Measurements from ENCODE around the gene CLIP2. TPM values are rescaled to one million over a fixed set of nuclear protein-coding genes. Genes with fewer than 3 reads are reported as not detected.

CLIP2 gene
- total RNA-seq, 1 experiment from 2014 or later: 29.1 TPM

DNA sequence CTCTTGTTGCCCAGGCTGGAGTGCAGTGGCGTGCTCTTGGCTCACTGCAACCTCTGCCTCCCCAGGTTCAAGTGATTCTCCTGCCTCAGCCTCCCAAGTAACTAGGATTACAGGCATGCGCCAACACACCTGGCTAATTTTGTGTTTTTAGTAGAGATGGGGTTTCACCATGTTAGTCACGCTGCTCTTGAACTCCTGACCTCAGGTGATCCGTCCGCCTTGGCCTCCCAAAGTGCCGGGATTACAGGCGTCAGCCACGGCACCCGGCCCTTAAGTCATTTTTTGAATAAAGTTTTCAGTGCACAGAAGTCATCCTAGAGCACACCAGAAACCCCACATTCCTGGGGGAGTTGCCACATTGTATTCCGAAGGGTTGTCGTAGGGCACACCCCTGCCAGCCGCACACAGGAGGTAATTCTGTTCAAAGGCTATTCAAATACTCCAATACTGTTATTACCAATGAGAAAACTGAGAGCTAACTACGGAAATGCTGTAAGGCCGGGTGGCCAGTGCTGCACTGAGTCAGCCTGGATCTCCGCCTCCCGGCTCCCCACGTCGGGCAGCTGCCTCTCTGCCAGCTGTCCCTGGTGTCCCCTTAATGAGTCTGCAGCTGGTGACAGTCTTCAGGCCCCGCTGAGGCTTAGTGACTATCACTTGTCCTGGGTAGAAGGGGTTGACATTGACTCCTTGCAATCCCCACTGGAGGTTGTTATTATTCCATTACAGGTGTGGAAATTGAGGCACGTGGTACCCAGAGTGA, 26.4 kb upstream of the CLIP2 start:
- H3K27ac ChIP-seq: peak overlapping the region; percentile 80
- H3K9me3 ChIP-seq (replicated peaks): no peaks in the 10 kb centered on the region
- no peaks in the 10 kb centered on the region for H3K36me3 ChIP-seq
- H3K27me3 ChIP-seq: no peaks in the 10 kb centered on the region
- H3K4me3 ChIP-seq: peak overlapping the region; percentile 0; the same call in 1 of the 2 replicates
- DNase-seq: peak; percentile 95 to 97
- H3K4me1 ChIP-seq: peaks cover 15% of the 10 kb centered on the region

DNA sequence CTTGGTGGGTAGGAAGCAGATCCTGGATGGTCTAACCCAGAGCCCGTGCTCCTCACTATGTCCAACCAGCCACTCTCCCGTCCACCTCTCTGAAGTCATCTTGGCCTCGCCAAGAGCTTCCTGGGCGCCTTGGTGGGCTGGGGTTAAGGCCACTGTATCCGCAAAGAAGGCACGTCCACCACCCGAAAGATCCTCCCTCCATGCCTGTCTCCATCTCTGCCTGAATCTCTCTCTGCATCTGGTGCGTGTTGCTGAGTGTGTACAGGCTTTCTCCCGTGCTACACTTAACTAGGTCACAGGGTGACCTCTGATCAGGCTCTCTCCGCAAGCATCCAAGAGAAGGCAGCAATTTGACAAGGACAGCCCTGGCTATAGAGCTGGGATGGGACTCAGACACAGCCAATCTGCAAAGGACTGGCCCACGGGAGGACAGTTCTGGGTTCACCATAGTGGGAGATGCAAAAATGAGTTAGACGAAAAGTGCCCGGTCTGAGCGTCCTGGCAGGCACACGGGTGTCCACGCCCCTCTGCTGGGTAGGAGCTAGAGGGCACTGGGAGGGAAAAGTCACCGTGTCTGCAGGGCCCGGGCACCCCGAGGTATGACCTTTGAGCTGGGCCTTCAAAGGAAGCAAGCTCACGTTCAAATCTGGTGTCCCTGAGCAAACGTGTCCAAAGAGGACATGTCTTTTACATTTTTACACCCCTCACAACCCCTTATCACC, 25.6 kb upstream of the CLIP2 start:
- H3K36me3 ChIP-seq: no peaks in the 10 kb centered on the region
- peaks cover 15% of the 10 kb centered on the region for H3K4me1 ChIP-seq
- no peak for DNase-seq
- no peaks in the 10 kb centered on the region for H3K9me3 ChIP-seq (replicated peaks)
- H3K4me3 ChIP-seq: no peak overlapping the region
- peak overlapping the region; percentile 80 for H3K27ac ChIP-seq
- H3K27me3 ChIP-seq: no peaks in the 10 kb centered on the region

DNA sequence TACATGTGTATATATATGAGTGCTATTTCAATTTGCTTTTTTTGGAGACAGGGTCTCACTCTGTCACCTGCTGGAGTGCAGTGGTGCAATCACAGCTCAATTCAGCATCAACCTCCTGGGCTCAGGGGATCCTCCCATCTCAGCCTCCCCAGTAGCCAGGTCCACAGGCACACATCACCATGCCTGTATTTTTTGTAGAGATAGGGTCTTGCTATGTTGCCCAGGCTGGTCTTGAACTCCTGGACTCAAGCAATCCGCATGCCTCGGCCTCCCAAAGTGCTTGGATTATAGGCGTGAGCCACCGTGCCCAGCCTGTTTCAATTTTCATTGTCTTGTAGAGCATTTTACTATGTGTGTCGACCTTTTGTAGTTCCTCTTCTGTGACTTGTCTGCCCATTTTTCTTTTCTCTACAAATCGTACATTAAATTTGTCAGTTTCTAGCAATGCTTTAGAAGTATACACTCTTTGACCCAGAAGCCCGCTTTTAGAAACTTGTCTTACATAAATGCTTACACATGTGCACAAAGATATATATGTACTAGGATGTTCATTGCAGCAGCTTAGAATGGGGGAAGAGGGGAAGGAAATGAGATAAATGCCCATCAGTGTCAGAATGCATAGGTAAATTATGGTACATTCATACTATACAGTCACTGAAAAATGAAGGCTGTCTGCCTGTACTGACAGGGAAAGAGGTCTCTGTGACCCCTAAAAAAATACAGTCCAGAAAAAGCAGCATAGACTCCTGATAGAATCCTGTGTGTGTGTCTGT, 22.8 kb upstream of the CLIP2 start:
- Histone ChIP-seq H3K4me1 (peaks cover 23% of the 10 kb centered on the region), H3K4me3 (no peak overlapping the region), H3K27me3 (no peaks in the 10 kb centered on the region), H3K9me3 (replicated peaks) (no peaks in the 10 kb centered on the region), H3K36me3 (no peaks in the 10 kb centered on the region), H3K27ac (no peak overlapping the region)
- no peak for DNase-seq

DNA sequence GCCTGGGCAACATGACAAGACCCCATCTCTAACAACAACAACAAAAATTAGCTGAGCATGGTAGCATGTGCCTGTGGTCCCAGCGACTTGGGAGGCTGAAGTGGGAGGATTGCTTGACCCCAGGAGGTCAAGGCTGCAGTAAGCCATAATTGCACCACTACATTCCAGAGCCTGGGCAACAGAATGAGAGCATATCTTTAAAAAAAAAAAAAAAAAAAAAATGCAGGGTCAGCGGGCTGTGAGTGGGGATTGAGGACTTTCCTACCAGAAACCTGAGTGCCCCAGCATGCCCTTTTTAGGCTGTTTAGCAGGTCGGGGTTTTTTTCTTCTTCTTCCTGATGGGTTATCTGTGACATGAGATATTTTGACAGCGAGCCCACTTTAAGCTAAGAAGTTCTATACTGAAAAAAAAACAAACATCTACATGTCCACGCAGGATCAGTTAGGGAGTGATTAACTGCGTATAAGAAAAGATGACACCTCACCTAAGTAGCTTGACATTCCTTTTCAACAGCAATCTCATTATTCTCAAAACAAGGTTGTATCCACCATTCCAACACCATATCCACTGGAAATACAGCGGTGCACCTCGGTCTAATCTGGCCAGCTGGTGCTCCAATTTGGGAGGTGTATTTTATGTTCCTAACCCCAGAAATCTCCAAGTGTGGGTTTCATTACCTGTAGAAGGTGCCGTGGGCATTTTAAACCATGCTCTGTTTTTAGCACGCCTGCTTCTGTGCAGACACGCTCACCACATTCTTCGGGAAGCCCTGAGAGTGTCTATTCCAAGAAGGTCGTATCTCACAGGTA, 21.2 kb upstream of the CLIP2 start:
- Histone ChIP-seq H3K4me3 (no peak overlapping the region), H3K4me1 (peaks cover 26% of the 10 kb centered on the region), H3K9me3 (replicated peaks) (no peaks in the 10 kb centered on the region), H3K36me3 (no peaks in the 10 kb centered on the region), H3K27me3 (no peaks in the 10 kb centered on the region), H3K27ac (no peak overlapping the region)
- DNase-seq: no peak

DNA sequence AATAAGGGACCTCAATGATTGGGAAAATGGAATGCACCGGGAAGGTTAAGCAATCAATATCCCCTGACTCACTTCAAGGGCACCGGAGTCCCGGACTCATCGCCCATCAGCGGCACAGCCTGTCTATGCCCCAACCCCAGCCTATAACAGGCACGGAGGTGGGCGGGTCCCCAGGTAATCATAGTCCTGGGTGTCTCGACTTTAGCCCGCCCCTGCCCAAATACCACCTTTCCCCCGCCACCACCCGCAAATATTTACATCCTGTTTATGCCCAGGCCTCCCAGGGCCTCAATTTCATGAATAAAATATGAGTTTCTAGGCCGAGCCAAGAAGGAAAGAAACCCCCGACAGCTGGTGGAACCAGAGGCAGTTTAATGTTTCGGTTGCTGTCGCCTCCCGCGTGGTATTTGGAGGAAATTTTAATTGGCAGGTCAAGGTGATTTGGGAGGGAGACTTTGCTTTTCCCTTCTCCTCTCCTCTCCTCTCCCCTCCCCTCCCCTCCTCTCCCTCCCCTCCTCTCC, 19.4 kb upstream of the CLIP2 start:
- Histone ChIP-seq H3K9me3 (replicated peaks) (no peaks in the 10 kb centered on the region), H3K4me3 (peak overlapping the region; percentile 57), H3K27me3 (no peaks in the 10 kb centered on the region), H3K27ac (peak overlapping the region; percentile 61), H3K4me1 (peaks cover 27% of the 10 kb centered on the region), H3K36me3 (no peaks in the 10 kb centered on the region)
- DNase-seq: peak; percentile 91 to 95

DNA sequence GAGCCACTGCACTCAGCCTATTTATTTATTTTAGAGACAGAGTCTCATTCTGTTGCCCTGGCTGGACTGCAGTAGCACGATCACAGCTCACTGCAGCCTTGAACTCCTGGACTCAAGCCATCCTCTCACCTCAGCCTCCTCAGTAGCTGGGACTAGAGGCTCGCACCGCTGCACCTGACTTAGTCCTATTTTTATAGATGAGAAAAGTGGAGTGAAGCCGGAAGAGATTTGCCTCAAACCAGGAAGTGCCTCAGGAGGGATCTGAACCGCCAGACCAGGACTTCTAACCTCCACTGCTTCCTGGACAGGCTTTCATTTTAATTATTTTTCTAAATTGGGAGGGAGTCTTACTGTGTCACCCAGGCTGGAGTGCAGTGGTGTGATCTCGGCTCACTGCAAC, 17.5 kb upstream of the CLIP2 start:
- no peak overlapping the region for H3K4me3 ChIP-seq
- H3K27ac ChIP-seq: peak overlapping the region; percentile 67
- no peaks in the 10 kb centered on the region for H3K27me3 ChIP-seq
- H3K36me3 ChIP-seq: no peaks in the 10 kb centered on the region
- H3K9me3 ChIP-seq (replicated peaks): no peaks in the 10 kb centered on the region
- H3K4me1 ChIP-seq: peaks cover 40% of the 10 kb centered on the region
- no peak for DNase-seq

DNA sequence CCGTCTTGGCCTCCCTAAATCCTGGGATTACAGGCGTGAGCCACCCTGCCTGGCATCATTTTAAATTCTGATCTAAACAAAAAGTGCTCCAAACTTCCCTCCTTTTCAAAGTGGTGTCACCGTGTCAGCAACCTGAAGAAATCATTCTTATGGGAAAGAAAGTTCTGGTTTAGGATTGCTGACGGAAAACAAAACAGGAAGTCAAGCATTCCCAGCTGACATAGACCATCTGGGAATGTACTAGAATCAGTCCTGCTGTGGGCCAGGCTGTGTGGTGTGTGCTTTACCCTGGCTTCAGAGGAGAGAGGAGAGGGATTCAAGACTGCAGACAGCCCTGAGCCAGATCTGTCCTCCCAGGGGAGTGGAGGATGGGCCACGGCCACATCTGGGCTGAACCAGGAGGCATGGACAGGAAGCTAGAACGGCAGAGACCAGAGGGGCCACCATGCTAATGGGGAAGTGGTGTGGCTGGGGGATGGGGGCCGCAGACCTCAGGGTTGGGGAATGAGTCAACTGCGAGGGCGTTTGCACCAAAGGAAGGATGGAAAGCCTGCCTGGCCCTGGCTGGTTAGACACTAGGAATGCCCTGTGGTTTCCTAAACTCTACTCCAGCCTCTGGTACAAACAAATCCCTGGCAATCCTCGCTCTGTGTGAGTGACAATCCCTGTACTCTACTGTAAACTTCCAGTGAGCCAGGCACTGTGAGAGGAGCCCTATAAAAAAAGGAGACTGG, 16.7 kb upstream of the CLIP2 start:
- H3K4me3 ChIP-seq: no peak overlapping the region
- peak; percentile 87 to 91 for DNase-seq

DNA sequence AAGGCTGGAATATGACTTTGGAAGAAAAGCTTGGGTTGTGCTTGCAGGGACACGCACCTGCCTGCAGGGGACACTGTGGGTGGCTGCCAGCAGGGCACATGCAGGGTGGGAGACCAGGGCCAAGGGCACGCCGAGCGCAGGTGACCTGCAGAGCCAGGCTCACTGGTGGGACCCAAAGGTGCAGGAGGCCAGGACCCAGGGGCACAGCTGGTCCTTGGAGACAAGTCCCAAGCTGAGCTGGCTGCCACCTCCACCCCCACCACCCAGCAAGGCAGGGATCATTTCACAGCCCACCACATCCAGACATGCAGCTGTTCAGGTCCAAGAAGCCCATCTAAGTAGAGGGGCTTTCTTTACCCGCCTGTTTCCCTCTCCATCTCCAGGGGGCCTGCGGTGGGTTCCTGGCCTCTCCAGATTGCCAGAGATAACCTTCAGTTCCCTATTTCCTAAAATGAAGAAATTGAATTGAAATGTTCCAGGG, 13.8 kb upstream of the CLIP2 start:
- peak overlapping the region; percentile 40 for H3K27ac ChIP-seq
- peaks cover 42% of the 10 kb centered on the region for H3K4me1 ChIP-seq
- H3K36me3 ChIP-seq: no peaks in the 10 kb centered on the region
- no peaks in the 10 kb centered on the region for H3K9me3 ChIP-seq (replicated peaks)
- H3K27me3 ChIP-seq: no peaks in the 10 kb centered on the region
- DNase-seq: peak; percentile 78 to 83
- peak overlapping the region; percentile 5; the same call in 1 of the 2 replicates for H3K4me3 ChIP-seq

More for the DNA sequence above, 16.7 kb upstream of the CLIP2 start:
- H3K4me1 ChIP-seq: peaks cover 41% of the 10 kb centered on the region
- no peaks in the 10 kb centered on the region for H3K27me3 ChIP-seq
- no peaks in the 10 kb centered on the region for H3K36me3 ChIP-seq
- H3K27ac ChIP-seq: peak overlapping the region; percentile 67
- no peaks in the 10 kb centered on the region for H3K9me3 ChIP-seq (replicated peaks)

DNA sequence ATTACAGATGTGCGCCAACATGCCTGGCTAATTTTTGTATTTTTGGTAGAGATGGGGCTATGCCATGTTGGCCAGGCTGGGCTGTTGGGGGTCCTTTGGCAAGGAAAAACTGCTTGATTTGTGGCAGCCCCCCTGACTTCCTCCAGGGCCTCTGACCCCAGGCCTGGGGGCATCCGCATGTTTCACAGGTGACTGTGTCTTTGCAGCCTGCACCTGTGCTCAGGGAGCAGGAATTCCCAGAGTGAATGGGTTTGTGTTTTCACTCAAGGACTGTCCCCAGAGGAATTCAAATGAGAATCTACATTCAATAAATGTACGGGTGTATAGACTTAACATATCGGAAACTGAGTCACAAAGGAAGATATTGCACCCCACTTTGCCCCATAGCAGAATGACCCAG, 11.6 kb upstream of the CLIP2 start:
- Histone ChIP-seq H3K9me3 (replicated peaks) (no peaks in the 10 kb centered on the region), H3K27me3 (no peaks in the 10 kb centered on the region), H3K4me1 (peaks cover 41% of the 10 kb centered on the region), H3K36me3 (no peaks in the 10 kb centered on the region), H3K4me3 (no peak overlapping the region), H3K27ac (no peak overlapping the region)
- no peak for DNase-seq

DNA sequence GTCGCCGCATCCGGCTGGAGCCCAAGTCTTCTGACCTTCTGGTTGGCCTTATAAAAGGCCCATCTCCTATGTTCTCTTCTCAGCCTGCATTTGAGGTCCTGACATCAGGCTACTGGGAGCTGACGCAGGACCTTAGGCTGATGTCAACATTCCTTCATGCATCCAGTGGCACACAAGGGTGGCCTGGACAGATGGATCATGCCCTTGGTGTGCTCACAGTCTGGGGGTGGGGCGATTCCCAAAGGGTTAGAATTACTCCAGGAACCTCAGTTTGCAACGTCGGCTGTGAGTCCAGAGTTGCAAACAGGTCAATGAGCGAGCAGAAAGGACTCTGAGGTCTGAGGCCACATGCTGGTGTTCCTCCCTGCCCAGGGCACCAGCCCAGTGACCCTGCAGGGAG, 8.2 kb upstream of the CLIP2 start:
- Histone ChIP-seq H3K9me3 (replicated peaks) (no peaks in the 10 kb centered on the region), H3K4me1 (peaks cover 27% of the 10 kb centered on the region), H3K36me3 (no peaks in the 10 kb centered on the region), H3K27ac (no peak overlapping the region), H3K4me3 (no peak overlapping the region), H3K27me3 (no peaks in the 10 kb centered on the region)
- DNase-seq: no peak

DNA sequence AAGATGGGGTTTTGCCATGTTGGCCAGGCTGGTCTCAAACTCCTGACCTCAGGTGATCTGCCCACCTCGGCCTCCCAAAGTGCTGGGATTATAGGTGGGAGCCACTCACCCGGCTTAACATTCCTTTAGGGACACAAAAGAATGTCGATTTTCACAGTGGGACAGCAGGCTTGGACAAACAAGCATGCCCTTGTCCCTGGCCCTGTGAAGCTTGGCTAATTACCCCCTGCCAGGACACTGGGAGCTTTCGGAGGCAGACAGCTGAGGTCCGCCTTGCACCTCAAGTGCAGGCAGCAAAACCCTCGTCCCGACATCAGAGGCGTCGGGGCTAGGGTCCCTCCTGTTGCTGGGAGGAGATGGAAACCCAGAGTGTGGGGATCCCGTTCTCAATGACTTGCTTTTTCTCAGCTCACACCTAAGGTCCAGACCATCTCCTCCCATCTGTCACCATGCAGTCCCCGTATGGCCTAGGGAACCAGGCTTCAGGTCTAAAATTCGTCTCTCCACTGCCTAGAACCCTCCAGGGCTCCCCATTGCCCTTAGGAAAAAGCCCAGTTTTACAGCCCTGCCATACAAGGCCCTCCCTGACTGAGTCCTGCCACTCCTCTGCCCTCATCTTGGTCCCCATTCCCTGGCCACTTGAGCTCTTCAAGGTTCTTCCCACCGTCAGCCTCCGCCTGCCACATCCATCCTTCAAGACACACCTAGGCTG, 6.3 kb upstream of the CLIP2 start:
- Histone ChIP-seq H3K27ac (peak overlapping the region; percentile 42; the same call in 1 of the 2 replicates), H3K4me1 (peaks cover 23% of the 10 kb centered on the region), H3K4me3 (no peak overlapping the region), H3K36me3 (no peaks in the 10 kb centered on the region), H3K9me3 (replicated peaks) (no peaks in the 10 kb centered on the region), H3K27me3 (no peaks in the 10 kb centered on the region)
- peak; percentile 79 to 83 for DNase-seq

DNA sequence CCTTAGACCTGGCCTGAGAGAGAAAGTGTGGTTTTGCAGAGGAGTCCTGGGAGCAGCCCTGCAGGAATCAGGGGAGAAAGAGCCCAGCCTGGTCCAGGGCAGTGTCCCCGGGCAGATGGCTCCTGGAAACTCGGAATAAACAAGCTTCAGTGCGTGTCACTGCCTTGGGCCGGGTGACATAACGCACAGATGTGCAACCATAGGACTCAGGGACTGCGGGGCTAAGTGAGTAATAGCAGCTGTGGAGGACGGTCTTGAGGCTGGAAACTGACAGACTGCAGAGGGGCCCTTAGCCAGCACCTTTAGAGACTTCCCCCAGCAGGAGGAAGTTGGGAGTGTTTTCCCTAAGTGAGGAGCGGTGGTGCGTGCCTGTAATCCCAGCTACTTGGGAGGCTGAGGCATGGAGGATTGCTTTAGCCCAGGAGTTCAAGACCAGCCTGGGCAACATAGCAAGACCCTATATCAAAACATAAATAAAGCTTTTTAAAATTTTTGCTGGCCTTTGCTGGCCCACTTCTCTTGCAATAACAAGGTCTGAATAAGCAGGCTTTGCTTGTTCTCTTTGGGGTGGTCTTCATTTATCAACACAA, 5.3 kb upstream of the CLIP2 start:
- Histone ChIP-seq H3K4me3 (no peak overlapping the region), H3K27ac (no peak overlapping the region; the same call in 1 of the 2 replicates), H3K27me3 (no peaks in the 10 kb centered on the region), H3K4me1 (peaks cover 33% of the 10 kb centered on the region), H3K9me3 (replicated peaks) (no peaks in the 10 kb centered on the region), H3K36me3 (no peaks in the 10 kb centered on the region)
- peak; percentile 76 to 88 for DNase-seq

Data from SJCRH30 (cell line).